Psoas muscle (tissue), 8 donors: Measurements from ENCODE around the gene TWF2. TPM values are rescaled to one million over a fixed set of nuclear protein-coding genes. Genes with fewer than 3 reads are reported as not detected.

Experiments used
- ATAC-seq, 4 donors: fragments of 200-7000 bp; cut with Tn5 transposase; one replicate each; pipeline ENCODE4 v1.9.1; 2020; ENCODE audit warnings: moderate library complexity in 3 of 4, mild to moderate bottlenecking in 2 of 4
- DNase-seq, 2 donors: peaks; one replicate each; pipeline ENCODE4 v3.0.0-alpha.2; 2020
- H3K27ac ChIP-seq: fragments of 200-600 bp; one replicate; pipeline ENCODE4 v1.8.0; 2022
- H3K27me3 ChIP-seq, 3 donors: fragments of 200-600 bp in 1 of 3; one replicate each; pipeline versions ENCODE4 v1.6.1 to v1.8.0; 2013 to 2022; ENCODE audit warnings: low read length in 2 of 3, mild to moderate bottlenecking in 2 of 3, moderate library complexity in 1 of 3; ENCODE audit not compliant: insufficient read depth in 3 of 3
- H3K36me3 ChIP-seq, 2 donors: fragments of 200-600 bp in 1 of 2; one replicate each; pipeline versions ENCODE4 v1.6.1 to v1.8.0; 2013 to 2022; ENCODE audit warnings: low read depth in 1 of 2, mild to moderate bottlenecking in 1 of 2, moderate library complexity in 1 of 2; ENCODE audit not compliant: insufficient read depth in 1 of 2
- H3K4me1 ChIP-seq: fragments of 200-600 bp; one replicate; pipeline ENCODE4 v1.8.0; 2022
- H3K4me3 ChIP-seq: fragments of 200-600 bp; one replicate; pipeline ENCODE4 v1.8.0; 2022; ENCODE audit warnings: mild to moderate bottlenecking
- H3K9me3 ChIP-seq: fragments of 200-600 bp; one replicate; pipeline ENCODE4 v1.8.0; 2022
- WGBS, 3 donors: extraction: QIAGEN DNeasy Blood & Tissue Kit; methylation state at CpG; one replicate each; pipeline versions ENCODE4 v1.1.6 to v1.1.7; 2013; 5-methylcytosine and 5-hydroxymethylcytosine counted together
- intact Hi-C, 2 donors: fragments of 100-400 bp; cut with DNase I; formaldehyde crosslinking; loops; one replicate each; pipeline versions ENCODE4 v1.11.0 to v1.14.2; 2022
- polyA plus RNA-seq, 3 donors: library from polyadenylated mRNA; stranded (reverse); fragments of 200-250 nt; gene quantifications; one replicate each; pipeline ENCODE4 v1.2.3, GENCODE V29; 2013
- total RNA-seq, 4 donors: library from RNA; stranded (reverse); fragmentation: NEBNext Ultra II Directional in 2 of 4; extraction: Animal tissue kit (Norgen Biotek cat#: 25700) in 2 of 4; gene quantifications; one replicate each; pipeline versions ENCODE4 v1.2.1 to v1.2.4, GENCODE V29; 2021 to 2023
- TF ChIP-seq, protein P1 (sequence below): fragments of 200-600 bp; IDR thresholded peaks from one replicate; pipeline ENCODE4 v1.8.0; 2022; ENCODE audit warnings: antibody characterized with exemption
- donor health status: healthy with polysubstance abuse.
- donor health status: DM: no; HTN: no; CAD: no; lungs with moderate emphysema.
- donor health status: Bipolar disorder and iron deficiency.
- donor health status: healthy.
- donor health status: DM: yes; HTN: yes; CAD: no.
- donor health status: DM: no; HTN: no; CAD: no.
- donor health status: DM: no; HTN: no; CAD: no.
- donor health status: DM: yes; HTN: yes; CAD: no.

Gene TWF2
- total and polyA plus RNA-seq, 7 donors = 19.6 to 224 (median 136) TPM

DNA sequence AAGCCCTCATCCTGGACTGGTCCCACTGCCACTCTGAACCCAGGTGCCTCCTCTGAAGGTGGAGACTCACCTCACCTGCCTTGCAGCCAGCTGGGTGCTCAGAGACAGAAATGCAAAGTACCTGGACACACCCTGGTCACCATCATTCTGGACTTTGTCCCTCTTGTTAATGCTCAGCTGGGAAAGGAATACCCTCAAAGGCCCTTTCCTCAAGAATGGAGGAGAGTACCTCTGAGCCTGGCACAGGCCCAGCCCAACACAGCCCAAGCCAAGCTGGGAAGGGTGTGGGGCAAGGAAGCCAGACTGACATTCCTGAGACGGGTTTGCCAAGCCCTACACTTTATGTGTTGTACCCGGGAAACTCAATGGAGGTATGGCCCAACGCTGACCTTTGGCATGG lies 42.0 kb downstream of the TWF2 start:
- Histone ChIP-seq H3K27ac (no peak overlapping the region), H3K27me3 (no peaks in the 10 kb centered on the region), H3K4me3 (peak overlapping the region; percentile 100), H3K9me3 (no peaks in the 10 kb centered on the region), H3K4me1 (peaks cover 34% of the 10 kb centered on the region), H3K36me3 (peaks cover 0 to 30% of the 10 kb centered on the region in 2 donors)
- WGBS, 3 donors = 54 to 70% (median 61%) methylated on average over 3 of the region's 3 CpGs
- TF ChIP-seq, protein P1, sequence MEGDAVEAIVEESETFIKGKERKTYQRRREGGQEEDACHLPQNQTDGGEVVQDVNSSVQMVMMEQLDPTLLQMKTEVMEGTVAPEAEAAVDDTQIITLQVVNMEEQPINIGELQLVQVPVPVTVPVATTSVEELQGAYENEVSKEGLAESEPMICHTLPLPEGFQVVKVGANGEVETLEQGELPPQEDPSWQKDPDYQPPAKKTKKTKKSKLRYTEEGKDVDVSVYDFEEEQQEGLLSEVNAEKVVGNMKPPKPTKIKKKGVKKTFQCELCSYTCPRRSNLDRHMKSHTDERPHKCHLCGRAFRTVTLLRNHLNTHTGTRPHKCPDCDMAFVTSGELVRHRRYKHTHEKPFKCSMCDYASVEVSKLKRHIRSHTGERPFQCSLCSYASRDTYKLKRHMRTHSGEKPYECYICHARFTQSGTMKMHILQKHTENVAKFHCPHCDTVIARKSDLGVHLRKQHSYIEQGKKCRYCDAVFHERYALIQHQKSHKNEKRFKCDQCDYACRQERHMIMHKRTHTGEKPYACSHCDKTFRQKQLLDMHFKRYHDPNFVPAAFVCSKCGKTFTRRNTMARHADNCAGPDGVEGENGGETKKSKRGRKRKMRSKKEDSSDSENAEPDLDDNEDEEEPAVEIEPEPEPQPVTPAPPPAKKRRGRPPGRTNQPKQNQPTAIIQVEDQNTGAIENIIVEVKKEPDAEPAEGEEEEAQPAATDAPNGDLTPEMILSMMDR = no peak
- intact Hi-C loops = loop anchor here in 1 of 2 donors (5.0 kb wide), 1 partner anchor 40 kb away; no protein-coding TSS in a partner anchor
- no peak for DNase-seq
- no peak for ATAC-seq

- no peak for DNase-seq
- H3K27me3 ChIP-seq = no peaks in the 10 kb centered on the region
- peaks cover 0 to 19% of the 10 kb centered on the region in 2 donors for H3K36me3 ChIP-seq
- intact Hi-C loops = loop anchor here in 1 of 2 donors (5.0 kb wide), 1 partner anchor 39 kb away; no protein-coding TSS in a partner anchor
- TF ChIP-seq, protein P1 = no peak
- no peak for ATAC-seq
- no peak overlapping the region for H3K4me3 ChIP-seq
- peak overlapping the region; percentile 53 for H3K27ac ChIP-seq
- no peaks in the 10 kb centered on the region for H3K9me3 ChIP-seq
- 76 to 84% (median 76%) methylated on average over 10 of the region's 10 CpGs for WGBS, 3 donors
- H3K4me1 ChIP-seq = peaks cover 32% of the 10 kb centered on the region
Observed at GRCh38 chr3:52195823-52196331, 43.1 kb downstream of the TWF2 start.

DNA sequence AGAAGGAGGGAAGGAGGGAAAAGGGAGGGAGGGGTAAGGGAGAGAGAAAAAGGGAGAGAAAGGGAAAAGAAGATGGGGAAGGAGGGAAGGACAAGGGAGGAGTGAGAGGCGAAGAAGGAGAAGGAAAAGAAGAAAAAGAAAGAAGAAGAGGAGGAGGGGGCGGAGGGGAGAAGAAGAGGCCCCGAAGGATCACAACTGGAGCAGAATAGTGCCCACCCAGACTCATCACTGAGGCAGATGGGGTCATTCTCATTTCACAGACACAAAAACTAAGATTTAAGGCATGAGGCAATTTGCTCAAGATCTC lies 43.7 kb downstream of the TWF2 start:
- H3K9me3 ChIP-seq = no peaks in the 10 kb centered on the region
- no peak overlapping the region for H3K27ac ChIP-seq
- DNase-seq (no peak), ATAC-seq (no peak)
- H3K4me1 ChIP-seq = peaks cover 33% of the 10 kb centered on the region
- H3K36me3 ChIP-seq = peaks cover 0 to 13% of the 10 kb centered on the region in 2 donors
- H3K4me3 ChIP-seq = no peak overlapping the region
- 89 to 96% (median 92%) methylated on average over 3 of the region's 3 CpGs for WGBS, 3 donors
- TF ChIP-seq, protein P1 = no peak
- no peaks in the 10 kb centered on the region for H3K27me3 ChIP-seq
- intact Hi-C loops = loop anchor here in 1 of 2 donors (5.0 kb wide), 1 partner anchor 38 kb away; no protein-coding TSS in a partner anchor

GRCh38 chr3:52194485-52195290 lies 44.3 kb downstream of the TWF2 start:
- ATAC-seq (no peak), DNase-seq (peak in 1 of 2 donors; percentile 33)
- TF ChIP-seq, protein P1 = no peak
- H3K36me3 ChIP-seq = peaks cover 0 to 7% of the 10 kb centered on the region in 2 donors
- H3K27me3 ChIP-seq = no peaks in the 10 kb centered on the region
- no peak overlapping the region for H3K27ac ChIP-seq
- no peaks in the 10 kb centered on the region for H3K9me3 ChIP-seq
- intact Hi-C loops = loop anchor here in 1 of 2 donors (5.0 kb wide), 1 partner anchor 37 kb away; no protein-coding TSS in a partner anchor
- 89 to 91% (median 91%) methylated on average over 14 of the region's 14 CpGs for WGBS, 3 donors
- no peak overlapping the region for H3K4me3 ChIP-seq
- peaks cover 28% of the 10 kb centered on the region for H3K4me1 ChIP-seq
